ENCODE measurements around the gene PRKAR2A. TPM values are rescaled to one million over a fixed set of nuclear protein-coding genes. Genes with fewer than 3 reads are reported as not detected.
A peak's percentile ranks its signal among the peaks of the same experiment; 100 is the strongest.

Gene PRKAR2A
- total RNA-seq, 2 experiments from 2014 or later: 28.7 to 35.2 TPM

DNA sequence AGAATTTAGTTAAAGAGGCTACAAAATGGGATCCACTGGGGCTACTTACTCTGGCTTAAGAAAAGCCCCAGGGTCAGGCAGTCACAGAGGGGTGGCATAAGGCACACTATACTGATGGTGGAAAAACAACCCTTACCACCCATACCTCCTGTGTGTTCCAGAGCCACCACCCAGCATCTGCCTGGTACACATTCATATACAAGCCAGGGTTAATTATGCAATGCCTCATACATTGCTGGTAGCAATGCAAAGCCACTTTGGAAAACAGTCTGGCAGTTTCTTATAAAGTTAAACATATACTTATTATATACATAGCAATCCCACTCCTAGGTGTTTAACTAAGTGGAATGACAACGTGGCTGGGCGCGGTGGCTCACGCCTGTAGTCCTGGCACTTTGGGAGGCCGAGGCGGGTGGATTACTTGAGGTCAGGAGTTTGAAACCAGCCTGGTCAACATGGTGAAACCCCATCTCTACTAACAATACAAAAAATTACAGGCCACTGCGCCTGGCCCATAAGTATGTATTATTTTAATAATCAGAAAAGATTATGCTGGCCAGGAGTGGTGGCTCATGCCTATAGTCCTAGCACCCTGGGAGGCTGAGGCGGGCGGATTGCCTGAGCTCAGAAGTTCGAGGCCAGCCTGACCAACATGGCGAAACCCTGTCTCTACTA is 146.8 kb downstream of the PRKAR2A start:
- POLR2A ChIA-PET: no interaction called here
- CTCF ChIA-PET: interaction anchor here (0.8 kb wide), 1 partner anchor 400 kb away, joined by 4 read pairs; no protein-coding TSS in a partner anchor
- H3K36me3 Mint-ChIP-seq (ENCODE audit: low read depth): peaks cover 22% of the 10 kb centered on the region

GRCh38 chr3:48698891-48699290 is 148.8 kb downstream of the PRKAR2A start:
- ChIA-PET POLR2A (interaction anchor here (0.7 kb wide), 2 partner anchors 14 to 18 kb away, joined by 3 to 4 read pairs; partner anchors contain the start of gene IP6K2), CTCF (interaction anchor here (1.3 to 1.8 kb wide), 3 partner anchors 11 to 263 kb away, joined by 3 to 5 read pairs (median 4); partner anchors contain the start of gene NCKIPSD)
- ATAC-seq: no peak
- intact Hi-C loops (cut with DNase I, micrococcal nuclease): no loop called here
- Mint-ChIP-seq H3K9me3 (ENCODE audit: low read depth) (no peaks in the 10 kb centered on the region), H3K36me3 (ENCODE audit: low read depth) (peaks cover 24% of the 10 kb centered on the region), H3K27me3 (no peaks in the 10 kb centered on the region), H3K4me1 (peaks cover 38% of the 10 kb centered on the region), H3K4me3 (no peak overlapping the region), H3K27ac (peak overlapping the region; percentile 25)
- DNase-seq: no peak

More for the DNA sequence above, 146.8 kb downstream of the PRKAR2A start:
- Mint-ChIP-seq H3K27ac (no peak overlapping the region), H3K4me3 (no peak overlapping the region), H3K4me1 (peaks cover 43% of the 10 kb centered on the region), H3K27me3 (no peaks in the 10 kb centered on the region), H3K9me3 (ENCODE audit: low read depth) (no peaks in the 10 kb centered on the region)
- DNase-seq: no peak
- intact Hi-C loops (cut with DNase I, micrococcal nuclease): no loop called here
- ATAC-seq: no peak

DNA sequence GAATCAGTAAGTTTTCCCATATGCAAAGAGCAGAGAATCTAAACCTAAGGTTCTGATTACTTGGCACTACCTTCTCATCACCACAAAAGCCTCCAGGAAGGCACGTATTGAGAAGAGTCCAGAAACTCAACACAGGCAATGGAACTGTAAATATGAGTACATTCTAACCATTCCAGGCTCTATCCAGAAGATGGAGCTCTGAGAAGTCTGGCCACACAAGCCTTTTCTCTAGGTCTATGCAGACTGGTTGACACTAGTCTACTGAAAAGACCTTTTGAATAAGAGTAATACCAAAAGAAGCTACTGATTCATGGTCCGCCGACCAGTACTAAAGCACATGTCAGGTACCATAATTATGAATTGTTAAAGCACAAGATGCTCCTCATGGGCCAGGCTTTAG is 149.7 kb downstream of the PRKAR2A start:
- Mint-ChIP-seq H3K36me3 (ENCODE audit: low read depth) (peaks cover 26% of the 10 kb centered on the region), H3K27me3 (no peaks in the 10 kb centered on the region), H3K4me1 (peaks cover 36% of the 10 kb centered on the region), H3K27ac (no peak overlapping the region), H3K4me3 (no peak overlapping the region), H3K9me3 (ENCODE audit: low read depth) (no peaks in the 10 kb centered on the region)
- DNase-seq: no peak
- peak; percentile 87 for ATAC-seq
- ChIA-PET CTCF (interaction anchor here (0.6 to 1.8 kb wide), 3 partner anchors 12 to 262 kb away, joined by 3 to 5 read pairs (median 3); partner anchors contain the start of gene NCKIPSD), POLR2A (interaction anchor here (0.5 to 0.7 kb wide), 2 partner anchors 19 to 356 kb away, joined by 3 to 4 read pairs; partner anchors contain the start of gene IP6K2)
- intact Hi-C loops (cut with DNase I, micrococcal nuclease): no loop called here

GRCh38 chr3:48696601-48697000 is 151.1 kb downstream of the PRKAR2A start:
- Mint-ChIP-seq H3K27me3 (no peaks in the 10 kb centered on the region), H3K36me3 (ENCODE audit: low read depth) (peaks cover 24% of the 10 kb centered on the region), H3K4me1 (peaks cover 28% of the 10 kb centered on the region), H3K9me3 (ENCODE audit: low read depth) (no peaks in the 10 kb centered on the region), H3K4me3 (no peak overlapping the region), H3K27ac (peak overlapping the region; percentile 2)
- DNase-seq (no peak), ATAC-seq (no peak)
- CTCF ChIA-PET: interaction anchor here (0.6 to 1.5 kb wide), 3 partner anchors 10 to 429 kb away, joined by 3 to 4 read pairs (median 4); no protein-coding TSS in a partner anchor
- intact Hi-C loops (cut with DNase I, micrococcal nuclease): no loop called here
- POLR2A ChIA-PET: interaction anchor here (0.6 to 0.9 kb wide), 2 partner anchors 14 to 26 kb away, joined by 3 to 8 read pairs; no protein-coding TSS in a partner anchor

Other genes with a start within 250 kb of the PRKAR2A start
- gene UQCRC1, start 238.2 kb downstream of the PRKAR2A start, total RNA-seq: 100 to 1,000 TPM; 205 to 231 TPM
- gene TMEM89, start 226.1 kb downstream of the PRKAR2A start, total RNA-seq: under 1 TPM in 1 of 2 experiments, not detected in 1; 0.30 TPM
- gene SLC26A6, start 212.4 kb downstream of the PRKAR2A start, total RNA-seq: 10 to 100 TPM; 35.0 to 38.5 TPM
- gene CELSR3, start 185.0 kb downstream of the PRKAR2A start, total RNA-seq: 1 to 10 TPM; 7.9 to 8.1 TPM
- 10 to 100 TPM; 61.0 to 67.3 TPM for gene NCKIPSD, start 162.0 kb downstream of the PRKAR2A start, total RNA-seq
- gene IP6K2, start 130.7 kb downstream of the PRKAR2A start, total RNA-seq: 10 to 100 TPM; 39.4 to 48.3 TPM
- 10 to 100 TPM; 15.8 to 18.5 TPM for gene SLC25A20, start 51.0 kb upstream of the PRKAR2A start, total RNA-seq
- gene ARIH2, start 71.0 kb upstream of the PRKAR2A start, total RNA-seq: 100 to 1,000 TPM; 105 to 112 TPM
- gene P4HTM, start 142.4 kb upstream of the PRKAR2A start, total RNA-seq: 10 to 100 TPM; 25.7 to 30.4 TPM
- 100 to 1,000 TPM; 109 to 127 TPM for gene WDR6, start 159.5 kb upstream of the PRKAR2A start, total RNA-seq
- 10 to 100 TPM; 25.8 to 26.0 TPM for gene DALRD3, start 170.7 kb upstream of the PRKAR2A start, total RNA-seq
- gene NDUFAF3, start 174.2 kb upstream of the PRKAR2A start, total RNA-seq: 100 to 1,000 TPM in 1 of 2 experiments, 10 to 100 TPM in 1; 90.8 to 108 TPM
- 100 to 1,000 TPM; 504 to 515 TPM for gene IMPDH2, start 181.5 kb upstream of the PRKAR2A start, total RNA-seq
- gene QRICH1, start 246.2 kb upstream of the PRKAR2A start, total RNA-seq: 100 to 1,000 TPM; 119 to 171 TPM

All from activated CD4-positive, alpha-beta T cell treated with anti-CD3 and anti-CD28 coated beads for 36 hours (primary cell).